DND-41 (cell line): ENCODE measurements around the gene CDH23.

Experiments used
- CTCF ChIP-seq: IDR thresholded peaks from 2 replicates; pipeline ENCODE4 v1.5.1; 2012; ENCODE audit warnings: borderline replicate concordance, low read length, moderate library complexity, mild to moderate bottlenecking; ENCODE audit not compliant: poor library complexity, severe bottlenecking; ENCODE audit errors: extremely low read depth
- EZH2 ChIP-seq: IDR thresholded peaks from 3 replicates; pipeline ENCODE4 v1.6.1; 2012; ENCODE audit warnings: borderline replicate concordance, low read depth, mild to moderate bottlenecking, moderate library complexity, low read length, inconsistent platforms; ENCODE audit not compliant: severe bottlenecking

GRCh38 chr10:71360735-71361134 lies 36.0 kb upstream of the CDH23 start:
- TF ChIP-seq EZH2 (no peak), CTCF (no peak)
